K562 (cell line): Measurements from ENCODE around the gene NRIP2. TPM values are rescaled to one million over a fixed set of nuclear protein-coding genes. Genes with fewer than 3 reads are reported as not detected.

ENCODE experiments used
- ATF1 ChIP-seq, 2 experiments: fragments of 450-650 bp in 1 of 2; IDR thresholded peaks; 2 replicates each; pipeline ENCODE4 v1.6.1; 2016; ENCODE audit warnings: missing compliant biosample characterization in 1 of 2, missing genetic modification characterization in 1 of 2
- CCAR2 ChIP-seq: fragments of 200-400 bp; formaldehyde crosslinking; IDR thresholded peaks from 2 replicates; pipeline ENCODE4 v1.6.1; 2017; ENCODE audit warnings: mild to moderate bottlenecking, low read depth, low read length
- E2F1 ChIP-seq: sonication (generic); formaldehyde crosslinking; IDR thresholded peaks from 2 replicates; pipeline ENCODE4 v1.8.1; 2023; ENCODE audit warnings: mild to moderate bottlenecking, missing genetic modification reagents, moderate library complexity
- GABPB1 ChIP-seq: sonication (generic); formaldehyde crosslinking; IDR thresholded peaks from 2 replicates; pipeline ENCODE4 v1.8.0; 2022; ENCODE audit warnings: mild to moderate bottlenecking, missing genetic modification reagents
- KDM5B ChIP-seq: fragments of 200-600 bp; sonication (generic); IDR thresholded peaks from 2 replicates; pipeline ENCODE4 v1.6.1; 2012; ENCODE audit warnings: low read depth, mild to moderate bottlenecking, moderate library complexity, low read length, control low read depth, inconsistent platforms; ENCODE audit not compliant: insufficient replicate concordance
- KLF13 ChIP-seq: fragments of 450-650 bp; IDR thresholded peaks from 2 replicates; pipeline ENCODE4 v1.6.1; 2016; ENCODE audit warnings: missing genetic modification characterization, low read depth, mild to moderate bottlenecking, missing compliant biosample characterization, moderate library complexity, borderline replicate concordance
- MEIS2 ChIP-seq: fragments of 450-650 bp; IDR thresholded peaks from 2 replicates; pipeline ENCODE4 v1.6.1; 2014; ENCODE audit warnings: mild to moderate bottlenecking; ENCODE audit not compliant: partially characterized antibody
- NFE2L1 ChIP-seq: fragments of 450-650 bp; IDR thresholded peaks from 2 replicates; pipeline ENCODE4 v1.6.1; 2016; ENCODE audit warnings: missing genetic modification characterization, low read depth, mild to moderate bottlenecking, missing compliant biosample characterization, moderate library complexity, borderline replicate concordance
- RBM25 ChIP-seq: fragments of 200-400 bp; formaldehyde crosslinking; IDR thresholded peaks from 2 replicates; pipeline ENCODE4 v1.6.1; 2018; ENCODE audit warnings: low read length, low read depth, moderate library complexity; ENCODE audit not compliant: severe bottlenecking
- RFX7 ChIP-seq: fragments of 250-450 bp; sonication (Bioruptor Pico); IDR thresholded peaks from 2 replicates; pipeline ENCODE4 v1.5.1; 2021; ENCODE audit warnings: mild to moderate bottlenecking
- USF1 ChIP-seq: sonication (generic); formaldehyde crosslinking; IDR thresholded peaks from 2 replicates; pipeline ENCODE4 v1.9.0; 2022; ENCODE audit warnings: mild to moderate bottlenecking, missing genetic modification reagents
- VEZF1 ChIP-seq: fragments of 200-800 bp; sonication (Bioruptor generic); IDR thresholded peaks from 2 replicates; pipeline ENCODE4 v1.6.1; 2017; ENCODE audit warnings: missing genetic modification characterization, missing compliant biosample characterization
- ZFP91 ChIP-seq: sonication (generic); formaldehyde crosslinking; IDR thresholded peaks from 2 replicates; pipeline ENCODE4 v1.8.0; 2022; ENCODE audit warnings: mild to moderate bottlenecking, missing genetic modification reagents
- ZNF253 ChIP-seq: fragments of 250-450 bp; sonication (Bioruptor Pico); conservative IDR thresholded peaks from 2 replicates; pipeline ENCODE4 v1.6.1; 2021; ENCODE audit warnings: mild to moderate bottlenecking
- ZNF707 ChIP-seq: fragments of 250-450 bp; sonication (Bioruptor Pico); conservative IDR thresholded peaks from 2 replicates; pipeline ENCODE4 v1.8.0; 2022; ENCODE audit warnings: inconsistent platforms, mild to moderate bottlenecking, moderate library complexity
- polyA plus RNA-seq, 8 experiments: library from polyadenylated mRNA; depleted of rRNA in 4 of 8; stranded (reverse) in 5 of 8; unstranded in 3 of 8; fragments of >200 nt; fragmentation: Nextera tagmentation in 2 of 8; fragmentation: Illumina TruSeq in 1 of 8; extraction: Ambion mirVana in 2 of 8; extraction: Trizol in 1 of 8; gene quantifications; 2 replicates each; pipeline versions ENCODE4 v1.2.1 to v1.2.3, GENCODE V29; 2011 to 2014; ENCODE audit warnings: inconsistent platforms in 1 of 8, missing spikeins in 1 of 8
- total RNA-seq, 7 experiments: library from RNA; depleted of rRNA in 6 of 7; stranded (reverse); fragments of >200 nt in 6 of 7; fragmentation: Illumina TruSeq in 2 of 7; extraction: Trizol in 2 of 7; gene quantifications; 2 replicates each; pipeline versions ENCODE4 v1.2.1 to v1.2.3, GENCODE V29; 2011 to 2021; ENCODE audit warnings: low replicate concordance in 1 of 7
- TF ChIP-seq, protein P1 (sequence below): sonication (generic); formaldehyde crosslinking; IDR thresholded peaks from 2 replicates; pipeline ENCODE4 v1.8.0; 2022; ENCODE audit warnings: mild to moderate bottlenecking, low read depth, missing genetic modification reagents

The NRIP2 gene
- total and polyA plus RNA-seq, 9 of the 15 experiments (the other 6 are each of a cell fraction or from before 2014, with no cell fraction given) = 0.07 to 0.10 TPM; not detected in 7

DNA sequence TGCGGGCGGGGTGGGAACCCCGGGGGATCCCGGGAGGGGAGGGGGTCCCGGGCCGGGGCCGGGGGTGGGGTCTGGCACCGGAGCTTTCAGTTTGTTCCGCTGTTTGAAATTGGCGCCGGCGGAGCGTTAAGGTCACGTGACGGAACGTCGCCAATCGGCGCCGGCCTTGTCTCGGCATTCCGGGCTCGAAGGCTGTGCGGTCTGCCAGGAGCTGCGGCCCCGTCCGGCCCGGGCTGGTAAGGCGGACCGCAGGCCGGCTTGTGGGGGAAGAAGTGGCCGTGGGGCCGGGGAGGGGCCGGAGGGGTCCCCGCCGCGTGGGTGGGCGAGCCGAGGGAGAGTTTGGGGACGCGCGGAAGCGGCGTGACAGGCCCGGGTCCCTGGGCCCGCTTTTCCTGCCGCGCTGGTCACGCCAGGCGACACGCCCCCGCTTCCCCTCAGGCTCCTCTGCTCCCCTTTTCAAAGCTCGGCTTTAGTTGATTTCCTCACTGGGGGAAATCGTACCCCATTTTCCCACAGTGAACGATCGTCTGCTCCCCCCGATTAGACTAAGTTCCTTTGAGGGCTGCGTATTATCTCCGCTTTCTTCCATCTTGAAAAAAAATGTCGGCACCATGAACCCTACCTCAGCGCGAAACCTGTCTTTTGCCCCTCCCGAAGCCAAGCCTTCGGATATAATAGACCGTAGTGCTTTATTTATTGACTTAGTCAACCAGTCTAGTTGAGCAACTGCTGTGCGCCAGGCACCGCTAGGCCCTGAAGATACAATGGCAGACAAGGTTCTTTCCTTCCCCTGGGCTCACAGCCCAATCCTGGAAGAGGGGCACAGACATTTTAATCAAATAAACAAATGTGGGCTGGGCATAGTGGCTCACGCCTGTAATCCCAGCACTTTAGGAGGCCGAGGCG, 42.5 kb upstream of the NRIP2 start, which contains the start of the genes FOXM1 and RHNO1 (continued):
- TF ChIP-seq E2F1 (CRISPR knock-in tag) = no peak
- TF ChIP-seq RFX7 (CRISPR knock-in tag) = no peak
- TF ChIP-seq USF1 (CRISPR knock-in tag) = peak; percentile 91
- TF ChIP-seq, protein P1, sequence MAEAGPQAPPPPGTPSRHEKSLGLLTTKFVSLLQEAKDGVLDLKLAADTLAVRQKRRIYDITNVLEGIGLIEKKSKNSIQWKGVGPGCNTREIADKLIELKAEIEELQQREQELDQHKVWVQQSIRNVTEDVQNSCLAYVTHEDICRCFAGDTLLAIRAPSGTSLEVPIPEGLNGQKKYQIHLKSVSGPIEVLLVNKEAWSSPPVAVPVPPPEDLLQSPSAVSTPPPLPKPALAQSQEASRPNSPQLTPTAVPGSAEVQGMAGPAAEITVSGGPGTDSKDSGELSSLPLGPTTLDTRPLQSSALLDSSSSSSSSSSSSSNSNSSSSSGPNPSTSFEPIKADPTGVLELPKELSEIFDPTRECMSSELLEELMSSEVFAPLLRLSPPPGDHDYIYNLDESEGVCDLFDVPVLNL (CRISPR knock-in tag) = peak; percentile 98
- peak; percentile 82; the same call in 1 of the 2 replicates for TF ChIP-seq KLF13
- peak; percentile 12 for TF ChIP-seq RBM25
- TF ChIP-seq NFE2L1 (tag) = no peak
- no peak for TF ChIP-seq ZFP91 (CRISPR knock-in tag)
- TF ChIP-seq ZNF253 (CRISPR knock-in tag) = no peak
- TF ChIP-seq KDM5B = peak; percentile 49
- peak; percentile 34 for TF ChIP-seq VEZF1 (CRISPR knock-in tag)
- TF ChIP-seq CCAR2 = no peak
- TF ChIP-seq MEIS2 = no peak
- no peak for TF ChIP-seq ATF1 (CRISPR knock-in tag; IDR thresholded peaks at IDR 0.05)
- TF ChIP-seq ATF1 (tag; IDR thresholded peaks at IDR 0.05) = peak; percentile 31; the same call in 1 of the 2 replicates
- TF ChIP-seq ZNF707 (CRISPR knock-in tag) = no peak
- TF ChIP-seq GABPB1 (CRISPR knock-in tag) = no peak
